Psoas muscle (tissue), 8 donors: Measurements from ENCODE around the gene CABLES1. TPM values are rescaled to one million over a fixed set of nuclear protein-coding genes. Genes with fewer than 3 reads are reported as not detected.

ENCODE experiments used
- ATAC-seq, 4 donors: fragments of 200-7000 bp; cut with Tn5 transposase; one replicate each; pipeline ENCODE4 v1.9.1; 2020; ENCODE audit warnings: moderate library complexity in 3 of 4, mild to moderate bottlenecking in 2 of 4
- DNase-seq, 2 donors: peaks; one replicate each; pipeline ENCODE4 v3.0.0-alpha.2; 2020
- H3K27ac ChIP-seq: fragments of 200-600 bp; one replicate; pipeline ENCODE4 v1.8.0; 2022
- H3K27me3 ChIP-seq, 3 donors: fragments of 200-600 bp in 1 of 3; one replicate each; pipeline versions ENCODE4 v1.6.1 to v1.8.0; 2013 to 2022; ENCODE audit warnings: low read length in 2 of 3, mild to moderate bottlenecking in 2 of 3, moderate library complexity in 1 of 3; ENCODE audit not compliant: insufficient read depth in 3 of 3
- H3K36me3 ChIP-seq, 2 donors: fragments of 200-600 bp in 1 of 2; one replicate each; pipeline versions ENCODE4 v1.6.1 to v1.8.0; 2013 to 2022; ENCODE audit warnings: low read depth in 1 of 2, mild to moderate bottlenecking in 1 of 2, moderate library complexity in 1 of 2; ENCODE audit not compliant: insufficient read depth in 1 of 2
- H3K4me1 ChIP-seq: fragments of 200-600 bp; one replicate; pipeline ENCODE4 v1.8.0; 2022
- H3K4me3 ChIP-seq: fragments of 200-600 bp; one replicate; pipeline ENCODE4 v1.8.0; 2022; ENCODE audit warnings: mild to moderate bottlenecking
- H3K9me3 ChIP-seq: fragments of 200-600 bp; one replicate; pipeline ENCODE4 v1.8.0; 2022
- CTCF ChIP-seq: fragments of 200-600 bp; IDR thresholded peaks from one replicate; pipeline ENCODE4 v1.8.0; 2022; ENCODE audit warnings: antibody characterized with exemption
- WGBS, 3 donors: extraction: QIAGEN DNeasy Blood & Tissue Kit; methylation state at CpG; one replicate each; pipeline versions ENCODE4 v1.1.6 to v1.1.7; 2013; 5-methylcytosine and 5-hydroxymethylcytosine counted together
- intact Hi-C, 2 donors: fragments of 100-400 bp; cut with DNase I; formaldehyde crosslinking; loops; one replicate each; pipeline versions ENCODE4 v1.11.0 to v1.14.2; 2022
- polyA plus RNA-seq, 3 donors: library from polyadenylated mRNA; stranded (reverse); fragments of 200-250 nt; gene quantifications; one replicate each; pipeline ENCODE4 v1.2.3, GENCODE V29; 2013
- total RNA-seq, 4 donors: library from RNA; stranded (reverse); fragmentation: NEBNext Ultra II Directional in 2 of 4; extraction: Animal tissue kit (Norgen Biotek cat#: 25700) in 2 of 4; gene quantifications; one replicate each; pipeline versions ENCODE4 v1.2.1 to v1.2.4, GENCODE V29; 2021 to 2023
- donor health status: healthy with polysubstance abuse.
- donor health status: DM: no; HTN: no; CAD: no; lungs with moderate emphysema.
- donor health status: Bipolar disorder and iron deficiency.
- donor health status: healthy.
- donor health status: DM: yes; HTN: yes; CAD: no.
- donor health status: DM: no; HTN: no; CAD: no.
- donor health status: DM: no; HTN: no; CAD: no.
- donor health status: DM: yes; HTN: yes; CAD: no.

The CABLES1 gene
- total and polyA plus RNA-seq, 7 donors = 0.42 to 1.5 (median 0.98) TPM

- Histone ChIP-seq H3K4me1 (no peaks in the 10 kb centered on the region), H3K27me3 (no peaks in the 10 kb centered on the region), H3K4me3 (no peak overlapping the region), H3K36me3 (no peaks in the 10 kb centered on the region), H3K9me3 (no peaks in the 10 kb centered on the region), H3K27ac (no peak overlapping the region)
- no peak for TF ChIP-seq CTCF
- 80 to 90% (median 85%) methylated on average over 3 of the region's 3 CpGs for WGBS, 3 donors
- ATAC-seq = no peak
- no peak for DNase-seq
- intact Hi-C loops = no loop called here
Measured at GRCh38 chr18:23212161-23212560, 76.9 kb downstream of the CABLES1 start.

- ATAC-seq (no peak), DNase-seq (no peak)
- intact Hi-C loops = no loop called here
- Histone ChIP-seq H3K4me1 (no peaks in the 10 kb centered on the region), H3K27me3 (no peaks in the 10 kb centered on the region), H3K36me3 (no peaks in the 10 kb centered on the region), H3K9me3 (no peaks in the 10 kb centered on the region), H3K27ac (no peak overlapping the region), H3K4me3 (no peak overlapping the region)
- no peak for TF ChIP-seq CTCF
Measured at GRCh38 chr18:23213200-23213599, 77.9 kb downstream of the CABLES1 start.

- WGBS, 3 donors = 93 to 97% (median 95%) methylated on average over 11 of the region's 11 CpGs
- Histone ChIP-seq H3K36me3 (no peaks in the 10 kb centered on the region), H3K4me3 (no peak overlapping the region), H3K4me1 (no peaks in the 10 kb centered on the region), H3K27ac (no peak overlapping the region), H3K27me3 (no peaks in the 10 kb centered on the region), H3K9me3 (no peaks in the 10 kb centered on the region)
- TF ChIP-seq CTCF = no peak
- DNase-seq = no peak
- no peak for ATAC-seq
- intact Hi-C loops = no loop called here
Measured at GRCh38 chr18:23217781-23218180, 82.5 kb downstream of the CABLES1 start.

- H3K36me3 ChIP-seq = no peaks in the 10 kb centered on the region
- no peak overlapping the region for H3K4me3 ChIP-seq
- DNase-seq = no peak
- no peaks in the 10 kb centered on the region for H3K9me3 ChIP-seq
- no peak overlapping the region for H3K27ac ChIP-seq
- H3K27me3 ChIP-seq = no peaks in the 10 kb centered on the region
- ATAC-seq = no peak
- 80 to 84% (median 83%) methylated on average over 8 of the region's 8 CpGs for WGBS, 3 donors
- no peaks in the 10 kb centered on the region for H3K4me1 ChIP-seq
- intact Hi-C loops = no loop called here
- no peak for TF ChIP-seq CTCF
Measured at GRCh38 chr18:23220355-23220754, 85.1 kb downstream of the CABLES1 start.

- no peak for DNase-seq
- intact Hi-C loops = no loop called here
Measured at GRCh38 chr18:23223641-23224040, 88.4 kb downstream of the CABLES1 start.

More at GRCh38 chr18:23223641-23224040, 88.4 kb downstream of the CABLES1 start:
- Histone ChIP-seq H3K4me1 (peaks cover 13% of the 10 kb centered on the region), H3K9me3 (no peaks in the 10 kb centered on the region), H3K4me3 (no peak overlapping the region), H3K27ac (no peak overlapping the region), H3K36me3 (no peaks in the 10 kb centered on the region), H3K27me3 (no peaks in the 10 kb centered on the region)
- TF ChIP-seq CTCF = no peak
- WGBS, 3 donors = 62 to 77% (median 71%) methylated on average over 4 of the region's 4 CpGs
- no peak for ATAC-seq
